Epithelial cell of prostate (primary cell): ENCODE data around the gene ADAM29.
"Not testable (repeated sequence)": the region's sequence is repeated elsewhere in the genome, so short reads cannot be mapped to it uniquely, and the experiment has no call there.

Source experiments
- DNase-seq: peaks from one replicate; pipeline ENCODE4 v3.0.0-alpha.2; 2011; ENCODE audit warnings: low read depth, low spot score
- H3K27ac ChIP-seq: fragments of 450-650 bp; 2 replicates; pipeline ENCODE4 v1.5.1; 2017; ENCODE audit warnings: mild to moderate bottlenecking

ADAM29 gene

DNA sequence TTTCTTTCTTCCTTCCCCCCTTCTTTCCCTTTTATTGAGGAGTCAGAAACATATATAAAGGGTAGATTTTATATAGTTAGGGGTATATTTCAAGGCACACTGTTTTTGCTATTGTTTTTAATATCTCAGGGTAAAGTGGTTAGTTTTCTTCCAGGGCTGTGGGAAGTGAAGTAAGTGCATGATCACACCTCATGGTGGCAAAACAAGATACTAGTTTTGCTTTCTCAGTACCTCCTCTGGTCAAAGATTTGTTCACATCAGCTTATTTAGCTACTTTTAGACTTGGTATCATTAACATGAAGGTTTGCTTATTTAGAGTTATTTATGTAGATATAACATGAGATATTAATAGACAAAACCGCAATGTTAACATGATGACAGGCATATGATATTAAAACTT, 21.8 kb downstream of the ADAM29 start:
- H3K27ac ChIP-seq = no peak overlapping the region
- no peak for DNase-seq

DNA sequence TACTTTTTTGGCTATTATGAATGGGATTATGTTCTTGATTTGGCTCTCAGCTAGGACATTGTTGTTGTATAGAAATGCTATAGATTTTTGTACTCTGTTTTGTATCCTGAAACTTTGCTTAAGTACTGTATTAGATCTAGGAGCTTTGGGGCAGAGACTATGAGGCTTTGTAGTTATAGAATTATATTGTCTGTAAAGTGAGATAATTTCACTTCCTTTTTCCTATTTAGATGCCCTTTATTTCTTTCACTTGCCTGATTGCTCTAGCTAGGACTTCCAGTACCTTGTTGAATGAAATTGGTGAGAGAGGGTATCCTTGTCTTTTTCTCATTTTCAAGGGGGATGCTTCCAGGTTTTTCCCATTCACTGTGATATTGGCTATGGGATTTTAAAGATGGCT, 28.1 kb downstream of the ADAM29 start:
- DNase-seq = no peak
- no peak overlapping the region for H3K27ac ChIP-seq

DNA sequence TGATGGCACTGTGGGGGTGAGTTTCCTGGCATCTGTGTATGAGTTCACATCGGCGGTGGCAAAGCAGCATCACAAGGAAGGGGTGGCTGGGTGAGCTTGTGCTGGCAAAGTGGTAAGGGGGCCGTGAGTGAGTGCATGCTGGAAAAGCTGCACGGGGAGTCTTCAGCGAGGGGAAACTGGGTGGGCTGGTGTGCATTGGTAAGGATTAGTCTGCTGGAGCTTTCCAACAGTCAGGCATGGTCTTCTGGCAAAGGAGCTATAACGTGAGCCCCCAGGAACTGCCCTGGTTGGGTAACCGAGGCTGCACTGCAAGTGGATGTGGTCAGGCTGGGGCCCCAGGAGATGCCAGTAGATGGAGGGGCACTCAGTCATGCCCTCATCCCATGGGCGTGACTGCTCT, 30.7 kb downstream of the ADAM29 start:
- no peak for DNase-seq
- H3K27ac ChIP-seq = no peak overlapping the region

DNA sequence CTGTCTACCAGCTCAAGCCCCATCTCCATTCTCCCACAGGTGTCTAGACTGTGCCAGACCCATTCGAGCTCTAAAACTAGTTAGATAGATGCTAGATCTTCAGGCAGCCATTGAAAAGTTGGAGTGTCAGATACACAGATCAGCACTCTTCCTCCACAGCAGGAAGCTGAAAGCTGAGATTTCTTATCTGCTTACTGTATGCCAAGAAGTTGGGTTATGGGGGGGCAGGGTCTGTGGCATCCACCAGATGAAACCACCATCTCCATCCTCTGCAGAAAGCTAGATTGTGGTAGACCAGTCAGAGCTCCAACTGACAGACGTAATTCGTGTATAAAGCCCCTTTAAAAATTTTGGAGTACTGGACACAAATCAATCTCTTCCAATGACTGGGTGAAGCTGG, 54.8 kb downstream of the ADAM29 start:
- H3K27ac ChIP-seq = no peak overlapping the region
- no peak for DNase-seq

DNA sequence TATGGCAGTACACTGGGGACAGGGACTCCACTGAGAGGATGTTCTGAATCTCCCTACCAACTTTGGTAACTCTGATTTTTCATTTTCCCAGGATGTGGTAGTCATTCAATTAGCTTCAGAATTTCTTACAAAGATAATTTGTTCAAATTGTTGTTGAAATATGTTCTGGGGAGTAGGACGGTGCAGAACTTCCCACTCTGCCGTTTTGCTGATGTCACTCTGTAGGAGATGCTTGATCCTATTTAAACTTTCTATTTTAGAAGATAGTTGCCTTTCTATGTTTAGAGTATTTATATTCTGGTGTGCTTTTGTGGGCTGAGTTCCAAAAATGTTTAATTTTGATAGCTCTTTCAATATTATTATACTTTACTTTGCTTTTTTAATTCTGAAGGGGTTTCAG, 55.2 kb downstream of the ADAM29 start:
- DNase-seq = no peak

DNA sequence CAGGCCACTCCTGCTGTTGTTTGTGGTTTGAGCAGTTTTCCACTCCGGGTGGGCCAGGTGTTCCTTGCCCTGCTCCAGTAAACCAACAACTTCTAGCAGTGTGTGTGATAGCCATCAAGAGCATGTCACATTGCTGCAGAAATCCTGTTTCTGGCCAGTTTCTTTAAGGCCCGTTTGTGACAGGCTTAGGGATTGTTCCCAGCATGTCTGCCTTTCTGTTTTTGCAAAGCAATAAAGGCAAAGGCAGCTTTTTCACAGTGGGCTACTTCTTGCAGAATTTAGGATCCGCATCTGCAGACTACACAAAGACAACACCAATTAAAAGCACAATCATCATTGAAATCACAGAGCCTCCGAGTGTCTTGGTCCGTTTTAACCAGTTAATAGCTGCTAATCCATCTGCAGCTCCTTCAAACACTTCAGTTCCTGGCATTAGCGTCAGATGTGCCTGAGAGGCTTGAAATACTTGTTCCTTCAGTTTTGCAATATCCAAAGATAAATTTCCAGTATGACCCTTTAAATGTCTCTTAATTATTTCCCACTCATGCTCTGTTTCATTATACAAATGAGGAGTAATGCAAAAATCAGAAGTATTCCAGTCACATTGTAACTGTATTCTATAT, 65.1 kb downstream of the ADAM29 start:
- no peak for DNase-seq
- H3K27ac ChIP-seq = no peak overlapping the region

More for the DNA sequence above, 55.2 kb downstream of the ADAM29 start:
- H3K27ac ChIP-seq = no peak overlapping the region

DNA sequence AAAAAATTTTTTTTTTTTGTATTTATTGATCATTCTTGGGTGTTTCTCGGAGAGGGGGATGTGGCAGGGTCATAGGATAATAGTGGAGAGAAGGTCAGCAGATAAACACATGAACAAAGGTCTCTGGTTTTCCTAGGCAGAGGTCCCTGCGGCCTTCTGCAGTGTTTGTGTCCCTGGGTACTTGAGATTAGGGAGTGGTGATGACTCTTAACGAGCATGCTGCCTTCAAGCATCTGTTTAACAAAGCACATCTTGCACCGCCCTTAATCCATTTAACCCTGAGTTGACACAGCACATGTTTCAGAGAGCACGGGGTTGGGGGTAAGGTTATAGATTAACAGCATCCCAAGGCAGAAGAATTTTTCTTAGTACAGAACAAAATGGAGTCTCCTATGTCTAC, 65.7 kb downstream of the ADAM29 start:
- not testable (repeated sequence) for DNase-seq, H3K27ac ChIP-seq

DNA sequence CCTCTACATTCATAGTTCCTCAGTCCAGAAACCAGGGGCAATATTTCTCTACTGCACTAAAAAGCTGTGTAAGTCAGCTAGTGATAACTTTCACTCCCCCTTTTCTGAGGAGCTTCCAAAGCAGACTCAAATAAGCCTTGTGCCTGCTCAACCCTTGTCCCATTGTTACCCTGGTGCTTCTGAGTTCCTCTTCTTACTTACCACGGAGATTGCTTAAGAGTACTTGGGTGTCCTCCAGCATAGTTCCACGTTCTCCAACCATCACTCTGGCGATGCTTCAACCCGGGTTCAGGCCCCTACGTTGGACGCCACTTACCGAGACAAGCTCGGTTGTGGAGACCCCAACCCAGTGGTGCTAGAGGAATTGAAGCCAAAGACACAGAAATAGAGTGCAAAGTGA, 71.6 kb downstream of the ADAM29 start:
- no peak for DNase-seq
- H3K27ac ChIP-seq = no peak overlapping the region

DNA sequence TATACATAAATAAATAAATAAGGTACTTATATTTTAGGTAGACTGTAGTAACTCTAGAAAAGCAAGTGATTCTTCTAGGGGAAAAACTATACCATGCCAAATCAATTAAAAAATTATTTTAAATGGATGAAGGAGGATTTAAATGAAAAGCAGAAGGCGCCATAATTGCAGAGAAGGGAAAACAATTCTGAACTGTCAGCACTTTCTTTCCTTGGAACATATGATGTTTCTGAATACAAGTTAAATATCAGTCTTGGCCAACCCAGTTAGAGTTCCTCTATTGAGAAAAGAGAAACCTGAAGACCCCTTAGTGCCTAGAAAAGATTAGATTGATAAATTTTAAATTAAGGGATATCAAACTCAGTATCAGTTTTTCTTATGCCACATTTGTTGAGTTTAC, 75.8 kb downstream of the ADAM29 start:
- no peak for DNase-seq

DNA sequence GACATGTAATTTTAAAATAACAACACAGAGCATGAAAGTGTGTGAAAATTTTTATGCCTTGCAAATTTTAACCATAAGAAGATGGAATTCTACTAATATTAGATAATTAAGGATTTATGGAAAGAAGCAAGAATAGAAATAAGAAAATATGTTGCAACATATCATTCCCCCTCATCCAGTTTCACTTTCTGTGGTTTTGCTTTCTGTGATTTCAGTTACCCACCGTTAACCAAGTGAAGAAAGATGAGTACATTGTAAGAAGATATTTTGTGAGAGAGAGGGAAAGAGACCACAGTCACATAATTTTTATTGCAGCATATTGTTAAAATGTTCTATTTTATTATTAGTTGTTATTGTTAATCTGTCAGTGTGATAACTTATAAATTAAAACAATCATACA, 77.9 kb downstream of the ADAM29 start:
- DNase-seq = no peak
- no peak overlapping the region for H3K27ac ChIP-seq

More for the DNA sequence above, 75.8 kb downstream of the ADAM29 start:
- H3K27ac ChIP-seq = no peak overlapping the region

DNA sequence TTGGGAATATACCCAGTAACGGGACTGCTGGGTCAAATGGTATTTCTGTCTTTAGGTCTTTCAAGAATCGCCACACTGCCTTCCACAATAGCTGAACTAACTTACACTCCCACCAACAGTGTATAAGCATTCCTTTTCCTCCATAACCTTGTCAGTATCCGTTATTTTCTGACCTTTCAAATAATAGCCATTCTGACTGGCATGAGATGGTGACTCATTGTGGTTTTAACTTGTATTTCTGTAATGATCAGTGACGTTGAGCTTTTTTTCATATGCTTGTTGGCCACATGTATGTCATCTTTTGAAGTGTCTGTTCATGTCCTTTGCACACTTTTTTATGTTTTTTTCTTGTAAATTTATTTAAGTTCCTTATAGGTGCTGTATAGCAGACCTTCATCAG, 81.2 kb downstream of the ADAM29 start:
- H3K27ac ChIP-seq = no peak overlapping the region
- no peak for DNase-seq

DNA sequence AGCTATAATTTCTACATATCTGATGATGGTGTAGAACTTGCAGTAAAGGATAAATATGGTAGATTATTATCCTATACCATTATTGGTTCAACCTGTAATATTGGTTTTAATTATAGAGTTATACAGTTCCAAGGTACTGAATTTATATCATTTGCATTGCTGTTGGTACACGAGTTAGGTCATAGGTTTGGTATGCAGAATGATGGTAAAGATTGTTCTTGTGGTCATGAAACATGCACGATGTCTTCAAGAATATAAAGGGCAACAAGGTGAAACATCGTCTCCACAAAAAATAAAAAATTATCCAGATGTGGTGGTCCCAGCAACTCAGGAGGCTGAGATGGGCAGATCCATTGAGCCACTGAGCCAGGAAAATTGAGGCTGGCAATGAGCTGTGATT, 99.6 kb downstream of the ADAM29 start:
- H3K27ac ChIP-seq = no peak overlapping the region

DNA sequence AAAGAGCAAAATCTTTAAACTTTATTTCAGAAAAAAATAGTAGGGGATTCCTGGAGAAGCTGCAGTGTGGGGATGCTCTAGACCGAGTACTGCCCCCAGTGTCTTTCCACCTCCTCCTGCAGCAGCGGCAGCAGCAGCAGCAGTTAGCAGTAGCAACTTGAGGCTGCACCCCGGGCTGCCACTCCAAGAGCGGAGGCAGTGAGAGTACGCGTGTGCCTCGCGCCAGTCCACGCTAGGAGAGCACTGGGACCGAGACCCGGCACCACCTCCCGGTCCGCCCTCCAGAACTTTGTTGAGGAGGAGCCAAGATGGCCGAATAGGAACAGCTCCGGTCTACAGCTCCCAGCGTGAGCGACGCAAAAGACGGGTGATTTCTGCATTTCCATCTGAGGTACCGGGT, 101.3 kb downstream of the ADAM29 start:
- DNase-seq, H3K27ac ChIP-seq: not testable (repeated sequence)

More for the DNA sequence above, 99.6 kb downstream of the ADAM29 start:
- no peak for DNase-seq
